ENCODE measurements around the gene NR3C2.

The NR3C2 gene

GRCh38 chr4:148344352-148344751, 97.9 kb downstream of the NR3C2 start:
- DNase-seq (ENCODE audit: low read depth), result no peak
- no peak for TF ChIP-seq CTCF (conservative IDR thresholded peaks at IDR 0.05; ENCODE audit: low read depth, low read length)
- H3K4me3 ChIP-seq (ENCODE audit: low read length), result no peak overlapping the region

DNA sequence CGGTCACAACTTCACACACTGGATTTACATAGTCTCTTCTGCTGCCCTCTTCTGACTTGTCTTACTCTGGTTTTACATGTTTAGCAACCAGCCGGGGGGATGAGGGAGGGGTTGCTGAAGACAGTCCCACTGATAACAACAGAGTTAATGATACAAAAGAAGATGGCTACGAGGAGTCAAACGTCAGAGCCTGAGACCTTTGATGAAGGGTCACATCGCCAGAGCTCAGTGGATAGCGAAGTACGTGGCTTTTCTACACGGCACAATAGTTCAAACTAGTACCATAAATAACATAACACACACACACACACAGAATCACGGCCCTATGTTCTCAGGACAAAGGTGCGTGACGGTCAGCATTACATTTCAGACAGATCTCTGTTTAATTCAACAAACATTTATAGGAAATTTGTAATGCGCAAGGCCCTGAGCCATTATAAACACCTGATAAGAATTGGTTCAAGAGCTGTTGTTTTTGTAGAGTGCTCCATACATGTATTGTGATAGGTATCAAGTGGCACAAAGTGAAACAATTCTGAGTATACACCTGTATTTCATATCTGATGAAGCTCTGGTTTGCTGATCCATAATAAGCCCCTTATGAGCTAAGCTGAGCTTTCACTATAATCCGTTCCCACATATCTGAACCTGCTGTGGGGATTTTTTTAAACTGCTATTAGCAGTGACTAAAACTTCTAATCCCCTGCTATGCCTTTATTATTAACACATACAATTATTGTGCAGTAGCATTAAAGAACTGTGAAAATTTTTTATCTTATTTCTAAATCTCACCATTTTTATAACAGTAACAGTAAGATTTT, 100.0 kb downstream of the NR3C2 start:
- no peak for TF ChIP-seq CTCF (conservative IDR thresholded peaks at IDR 0.05; ENCODE audit: low read depth, low read length)
- H3K4me3 ChIP-seq (ENCODE audit: low read length), result no peak overlapping the region
- DNase-seq (ENCODE audit: low read depth), result peak; percentile 85

DNA sequence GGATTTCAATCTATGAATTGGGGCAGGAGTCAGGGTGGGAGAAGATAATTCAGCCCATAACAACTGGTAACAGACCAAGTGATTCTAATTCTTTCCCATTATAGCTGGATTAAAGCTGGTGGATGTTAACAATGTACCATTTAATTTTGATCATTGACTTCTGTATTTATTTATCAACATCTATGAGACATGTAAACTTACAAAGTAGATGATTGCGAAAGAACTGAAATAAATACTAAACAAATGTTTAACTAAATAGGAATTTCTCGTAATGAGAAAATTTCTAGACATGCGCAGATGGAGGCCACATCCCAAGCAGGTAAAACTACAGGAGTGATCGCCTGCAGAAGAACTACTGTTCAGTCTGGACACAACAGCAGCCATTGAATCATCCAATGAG, 107.1 kb downstream of the NR3C2 start:
- H3K4me3 ChIP-seq (ENCODE audit: low read length), result no peak overlapping the region
- TF ChIP-seq CTCF (conservative IDR thresholded peaks at IDR 0.05; ENCODE audit: low read depth, low read length), result no peak
- no peak for DNase-seq (ENCODE audit: low read depth)

DNA sequence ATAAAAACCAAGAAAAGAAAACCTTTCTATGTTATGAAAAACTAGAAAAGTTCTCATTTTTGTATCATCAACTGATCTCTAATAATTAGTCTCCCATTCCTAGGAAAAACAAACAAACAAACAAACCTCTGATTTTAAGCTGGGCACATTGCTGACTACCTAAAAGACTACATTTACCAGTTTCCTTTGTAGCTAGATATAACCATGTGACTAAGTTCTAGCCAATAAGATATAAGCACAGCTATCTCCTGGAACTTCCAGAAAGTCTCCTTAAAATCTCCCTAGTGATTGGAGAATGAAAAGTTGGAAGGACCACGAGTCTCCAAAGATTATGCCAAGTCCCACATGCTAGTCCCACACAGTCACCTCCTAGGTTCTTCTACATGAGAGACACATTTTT, 108.9 kb downstream of the NR3C2 start:
- DNase-seq (ENCODE audit: low read depth), result no peak
- TF ChIP-seq CTCF (conservative IDR thresholded peaks at IDR 0.05; ENCODE audit: low read depth, low read length), result no peak

GRCh38 chr4:148332486-148332885, 109.7 kb downstream of the NR3C2 start:
- DNase-seq (ENCODE audit: low read depth), result no peak
- no peak for TF ChIP-seq CTCF (conservative IDR thresholded peaks at IDR 0.05; ENCODE audit: low read depth, low read length)
- no peak overlapping the region for H3K4me3 ChIP-seq (ENCODE audit: low read length)

More for the DNA sequence above, 108.9 kb downstream of the NR3C2 start:
- H3K4me3 ChIP-seq (ENCODE audit: low read length), result no peak overlapping the region

DNA sequence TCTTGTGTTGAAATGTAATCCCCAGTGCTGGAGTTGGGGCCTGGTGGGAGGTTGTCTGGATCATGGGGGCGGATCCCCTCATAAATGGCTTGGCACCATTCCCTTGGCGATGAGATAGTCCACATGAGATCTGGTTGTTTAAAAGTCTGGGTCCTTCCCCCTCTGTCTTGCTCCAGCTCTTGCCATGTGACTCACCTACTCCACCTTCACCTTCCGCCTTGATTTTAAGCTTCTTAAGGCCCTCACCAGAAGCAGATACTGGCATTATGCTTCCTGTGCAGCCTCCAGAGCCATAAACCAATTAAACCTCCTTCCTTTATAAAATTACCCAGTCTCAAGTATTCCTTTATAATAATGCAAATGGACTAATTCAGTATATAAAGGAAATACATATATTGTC, 111.5 kb downstream of the NR3C2 start:
- H3K4me3 ChIP-seq (ENCODE audit: low read length), result no peak overlapping the region
- DNase-seq (ENCODE audit: low read depth), result no peak
- TF ChIP-seq CTCF (conservative IDR thresholded peaks at IDR 0.05; ENCODE audit: low read depth, low read length), result no peak

- H3K4me3 ChIP-seq (ENCODE audit: low read length), result no peak overlapping the region
- no peak for DNase-seq (ENCODE audit: low read depth)
- no peak for TF ChIP-seq CTCF (conservative IDR thresholded peaks at IDR 0.05; ENCODE audit: low read depth, low read length)
Measured at GRCh38 chr4:148330161-148330560, 112.1 kb downstream of the NR3C2 start.
